ENCODE data around the gene FANCF.

DNA sequence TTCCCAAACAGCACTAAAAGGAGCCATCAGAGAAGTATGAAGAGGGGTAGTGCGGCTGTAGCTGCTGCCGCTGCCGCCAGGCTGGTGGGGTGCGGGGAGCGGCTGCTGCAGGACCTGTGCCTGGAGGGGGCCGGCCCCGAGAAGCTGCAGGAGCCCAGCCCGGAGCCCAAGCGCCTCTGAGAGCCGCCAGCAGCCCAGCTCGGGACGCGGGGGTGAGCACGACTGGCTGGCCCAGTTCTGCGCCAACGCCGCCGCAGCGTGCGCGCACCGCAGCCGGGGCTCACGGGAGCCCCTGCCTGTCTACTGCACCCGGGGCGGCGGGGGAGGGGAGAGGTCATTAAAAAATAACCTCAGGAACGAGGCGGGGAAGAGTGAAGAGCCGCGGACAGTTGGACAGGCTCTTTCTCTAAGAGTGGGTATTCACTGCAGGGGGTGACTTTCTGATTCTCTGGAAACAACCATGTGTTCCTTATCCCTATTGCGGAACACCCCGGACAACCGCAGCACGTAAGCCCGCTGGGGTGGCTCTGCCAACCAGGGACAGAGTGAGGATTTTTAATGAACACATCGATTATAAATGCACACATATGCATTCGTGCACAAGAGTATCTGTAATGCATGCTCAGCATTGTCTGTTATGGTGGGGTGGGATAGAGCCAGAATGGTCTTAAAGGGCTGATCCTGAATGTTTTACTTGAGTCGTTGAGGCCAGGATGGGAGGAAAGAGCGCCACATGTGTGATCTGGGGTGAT, 41.2 kb upstream of the FANCF start:
- TF ChIP-seq TAF1 (IDR thresholded peaks at IDR 0.05; ENCODE audit: borderline replicate concordance, insufficient read depth, low read length), result no peak
- TF ChIP-seq POLR2AphosphoS5 (IDR thresholded peaks at IDR 0.05; ENCODE audit: low read depth, low read length), result no peak; the same call in 1 of the 2 replicates
- TF ChIP-seq REST (IDR thresholded peaks at IDR 0.05; ENCODE audit: insufficient read depth in 1 of 2, low read depth in 2 of 2, low read length in 2 of 2), result peak in 1 of 2 experiments; percentile 41; a peak in 1 of 4 replicates
